Coronary artery (tissue), 2 donors: ENCODE data around the gene RAB43.
A peak's percentile ranks its signal among the peaks of the same experiment; 100 is the strongest.

Experiments used
- DNase-seq: peaks from one replicate; pipeline ENCODE4 v3.0.0-alpha.2; 2017; ENCODE audit warnings: low spot score
- H3K27ac ChIP-seq, 2 donors: fragments of 200-600 bp; sonication (generic); one replicate each; pipeline ENCODE4 v1.5.1; 2016 to 2019
- H3K4me3 ChIP-seq: fragments of 200-600 bp; sonication (generic); 2 replicates; pipeline ENCODE4 v1.5.1; 2016; ENCODE audit warnings: mild to moderate bottlenecking, moderate library complexity
- TF ChIP-seq, protein P1 (sequence below): fragments of 200-600 bp; sonication (generic); IDR thresholded peaks from one replicate; pipeline ENCODE4 v1.5.1; 2019; ENCODE audit warnings: antibody characterized with exemption

Gene RAB43

GRCh38 chr3:129050556-129051295 is 70.9 kb downstream of the RAB43 start:
- DNase-seq = peak; percentile 66
- Histone ChIP-seq H3K4me3 (no peak overlapping the region), H3K27ac (no peak overlapping the region)
- TF ChIP-seq, protein P1, sequence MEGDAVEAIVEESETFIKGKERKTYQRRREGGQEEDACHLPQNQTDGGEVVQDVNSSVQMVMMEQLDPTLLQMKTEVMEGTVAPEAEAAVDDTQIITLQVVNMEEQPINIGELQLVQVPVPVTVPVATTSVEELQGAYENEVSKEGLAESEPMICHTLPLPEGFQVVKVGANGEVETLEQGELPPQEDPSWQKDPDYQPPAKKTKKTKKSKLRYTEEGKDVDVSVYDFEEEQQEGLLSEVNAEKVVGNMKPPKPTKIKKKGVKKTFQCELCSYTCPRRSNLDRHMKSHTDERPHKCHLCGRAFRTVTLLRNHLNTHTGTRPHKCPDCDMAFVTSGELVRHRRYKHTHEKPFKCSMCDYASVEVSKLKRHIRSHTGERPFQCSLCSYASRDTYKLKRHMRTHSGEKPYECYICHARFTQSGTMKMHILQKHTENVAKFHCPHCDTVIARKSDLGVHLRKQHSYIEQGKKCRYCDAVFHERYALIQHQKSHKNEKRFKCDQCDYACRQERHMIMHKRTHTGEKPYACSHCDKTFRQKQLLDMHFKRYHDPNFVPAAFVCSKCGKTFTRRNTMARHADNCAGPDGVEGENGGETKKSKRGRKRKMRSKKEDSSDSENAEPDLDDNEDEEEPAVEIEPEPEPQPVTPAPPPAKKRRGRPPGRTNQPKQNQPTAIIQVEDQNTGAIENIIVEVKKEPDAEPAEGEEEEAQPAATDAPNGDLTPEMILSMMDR = no peak

DNA sequence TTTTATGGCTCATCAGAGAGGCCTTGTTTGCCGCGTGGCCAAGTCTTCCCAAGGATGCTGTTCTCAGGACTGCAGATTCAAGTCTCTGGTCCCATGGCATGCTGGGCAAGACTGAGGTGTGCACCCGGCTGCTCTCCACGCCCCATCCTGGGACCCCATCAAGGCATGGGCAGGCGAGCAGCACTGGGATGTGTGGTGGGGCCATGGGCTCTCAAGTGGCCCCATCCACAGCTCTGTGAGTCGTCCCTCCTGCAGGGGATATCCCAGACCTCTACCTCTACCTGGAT is 74.1 kb downstream of the RAB43 start:
- TF ChIP-seq, protein P1 = no peak
- Histone ChIP-seq H3K27ac (no peak overlapping the region), H3K4me3 (no peak overlapping the region)
- no peak for DNase-seq

DNA sequence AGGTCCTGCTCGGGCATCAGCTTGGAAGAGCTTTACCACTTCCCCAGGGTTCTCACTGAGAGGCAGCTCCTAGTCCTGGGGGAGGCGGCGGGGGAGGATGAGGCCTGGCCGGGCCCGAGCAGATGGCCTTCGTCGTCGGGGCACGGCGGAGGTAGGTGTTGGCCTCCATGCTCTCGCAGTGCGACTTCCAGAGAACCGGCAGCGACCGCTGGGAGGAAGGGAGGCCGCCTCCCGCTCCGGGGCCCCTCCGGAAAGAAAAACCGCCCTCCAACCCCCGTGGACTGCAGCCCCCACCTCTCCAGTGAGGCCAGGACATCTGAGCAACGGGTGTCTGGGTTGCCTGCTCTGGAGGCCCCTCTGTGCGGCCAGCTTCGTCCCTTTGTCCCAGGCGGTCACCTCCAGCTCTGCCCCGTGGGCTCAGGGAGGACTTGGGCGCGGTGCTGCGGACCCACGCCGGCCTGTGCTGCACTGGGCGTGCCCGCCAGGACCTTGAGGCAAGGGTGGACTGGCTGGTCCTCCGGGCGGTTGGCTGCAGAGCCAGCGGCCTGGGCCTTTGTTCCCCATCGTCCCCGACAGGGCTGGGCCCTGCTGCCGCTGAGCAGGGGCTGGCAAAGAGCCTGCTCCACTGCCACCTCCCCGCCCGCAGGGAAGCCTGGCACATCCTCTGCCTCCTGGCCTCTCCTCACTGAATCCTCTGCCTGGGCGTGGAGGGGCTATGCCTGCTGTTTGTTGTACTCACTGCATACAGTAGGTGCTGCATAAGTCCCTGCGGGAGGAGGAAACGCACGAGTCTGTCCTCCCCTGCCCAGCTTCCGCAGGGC is 74.7 kb downstream of the RAB43 start:
- TF ChIP-seq, protein P1 = no peak

GRCh38 chr3:129046037-129046731 is 75.4 kb downstream of the RAB43 start:
- Histone ChIP-seq H3K4me3 (peak overlapping the region; percentile 66), H3K27ac (no peak overlapping the region)
- TF ChIP-seq, protein P1 = no peak
- DNase-seq = no peak

More for the DNA sequence above, 74.7 kb downstream of the RAB43 start:
- DNase-seq = no peak
- H3K4me3 ChIP-seq = no peak overlapping the region
- H3K27ac ChIP-seq = no peak overlapping the region

DNA sequence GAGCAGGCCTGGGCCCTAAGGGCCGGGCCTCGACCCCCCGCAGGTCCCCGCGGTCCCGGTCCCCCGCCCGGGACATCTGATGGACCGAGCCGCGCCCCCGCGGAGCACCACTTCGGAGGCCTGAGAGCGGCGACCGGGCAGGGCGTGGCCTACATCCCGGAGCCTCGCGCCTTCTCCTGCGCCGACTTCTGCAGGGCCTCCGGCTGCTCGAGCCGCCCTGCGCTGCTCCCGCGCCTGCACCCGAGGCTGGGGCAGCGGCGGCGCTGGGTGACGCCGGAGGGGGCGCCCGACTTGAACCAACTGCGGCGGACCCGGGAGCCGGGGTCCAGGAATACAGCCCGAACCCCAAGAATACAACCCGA is 75.9 kb downstream of the RAB43 start:
- TF ChIP-seq, protein P1 = no peak
- Histone ChIP-seq H3K4me3 (peak overlapping the region; percentile 66), H3K27ac (no peak overlapping the region)
- no peak for DNase-seq

- DNase-seq = no peak
- TF ChIP-seq, protein P1 = no peak
- Histone ChIP-seq H3K4me3 (no peak overlapping the region), H3K27ac (no peak overlapping the region)
Observed at GRCh38 chr3:129040579-129041300, 80.9 kb downstream of the RAB43 start.
